Astrocyte (in vitro differentiated cells and primary cell): Measurements from ENCODE around the gene FER. TPM values are rescaled to one million over a fixed set of nuclear protein-coding genes. Genes with fewer than 3 reads are reported as not detected.

Experiments
- DNase-seq: peaks from one replicate; pipeline ENCODE4 v3.0.0-alpha.2; 2010; ENCODE audit warnings: low read depth
- FAIRE-seq: peaks from 2 replicates; lab custom pipeline; 2011; peaks lifted over from hg19 to GRCh38; lab: Jason Lieb, UNC
- H2AFZ ChIP-seq: 2 replicates; pipeline ENCODE4 v1.6.0; 2012; ENCODE audit warnings: low read depth, low read length, inconsistent platforms
- H3K27ac ChIP-seq: 2 replicates; pipeline ENCODE4 v1.5.1; 2011; ENCODE audit warnings: low read depth, low read length, inconsistent platforms
- H3K27me3 ChIP-seq: 2 replicates; pipeline ENCODE4 v1.6.0; 2011; ENCODE audit warnings: low read length, inconsistent platforms; ENCODE audit not compliant: insufficient read depth
- H3K36me3 ChIP-seq: 2 replicates; pipeline ENCODE4 v1.5.1; 2011; ENCODE audit warnings: low read length, inconsistent platforms; ENCODE audit not compliant: insufficient read depth
- H3K4me1 ChIP-seq: 2 replicates; pipeline ENCODE4 v1.5.1; 2011; ENCODE audit warnings: low read length, inconsistent platforms; ENCODE audit not compliant: insufficient read depth
- H3K4me2 ChIP-seq: 2 replicates; pipeline ENCODE4 v1.6.0; 2012; ENCODE audit warnings: low read length, inconsistent platforms
- H3K4me3 ChIP-seq: 2 replicates; pipeline ENCODE4 v1.5.1; 2011; ENCODE audit warnings: low read depth, mild to moderate bottlenecking, low read length, inconsistent platforms; ENCODE audit not compliant: insufficient read depth
- H3K79me2 ChIP-seq: 2 replicates; pipeline ENCODE4 v1.6.0; 2012; ENCODE audit warnings: mild to moderate bottlenecking, low read length, inconsistent platforms; ENCODE audit not compliant: insufficient read depth
- H3K9ac ChIP-seq: 2 replicates; pipeline ENCODE4 v1.6.0; 2012; ENCODE audit warnings: mild to moderate bottlenecking, low read length, inconsistent platforms
- H3K9me3 ChIP-seq: 2 replicates; pipeline ENCODE4 v1.5.1; 2012; ENCODE audit warnings: low read depth, mild to moderate bottlenecking, low read length, inconsistent platforms; ENCODE audit not compliant: insufficient read depth
- H4K20me1 ChIP-seq: 2 replicates; pipeline ENCODE4 v1.6.0; 2012; ENCODE audit warnings: low read length, inconsistent platforms; ENCODE audit not compliant: insufficient read depth
- H3K27ac Mint-ChIP-seq: one replicate; pipeline ENCODE4 v1.8.0; 2021; ENCODE audit warnings: mild to moderate bottlenecking, mixed read lengths; ENCODE audit not compliant: unreplicated experiment
- H3K27me3 Mint-ChIP-seq: one replicate; pipeline ENCODE4 v1.8.0; 2021; ENCODE audit warnings: low read depth, mixed read lengths; ENCODE audit not compliant: unreplicated experiment
- H3K36me3 Mint-ChIP-seq: one replicate; pipeline ENCODE4 v1.8.0; 2021; ENCODE audit warnings: low read depth, mixed read lengths; ENCODE audit not compliant: unreplicated experiment
- H3K4me1 Mint-ChIP-seq: one replicate; pipeline ENCODE4 v1.8.0; 2021; ENCODE audit warnings: low read depth, mixed read lengths; ENCODE audit not compliant: unreplicated experiment
- H3K4me3 Mint-ChIP-seq: one replicate; pipeline ENCODE4 v1.8.0; 2021; ENCODE audit warnings: mild to moderate bottlenecking, moderate library complexity, mixed read lengths; ENCODE audit not compliant: unreplicated experiment
- H3K9me3 Mint-ChIP-seq: one replicate; pipeline ENCODE4 v1.8.0; 2021; ENCODE audit warnings: mild to moderate bottlenecking, mixed read lengths; ENCODE audit not compliant: unreplicated experiment
- CTCF ChIP-seq: IDR thresholded peaks from 2 replicates; pipeline ENCODE4 v1.5.1; 2011; ENCODE audit warnings: low read depth, mild to moderate bottlenecking, inconsistent platforms, low read length, moderate library complexity; ENCODE audit not compliant: insufficient read depth
- EZH2 ChIP-seq: IDR thresholded peaks from 2 replicates; pipeline ENCODE4 v1.6.1; 2012; ENCODE audit warnings: mild to moderate bottlenecking, low read length, inconsistent platforms; ENCODE audit not compliant: insufficient read depth
- total RNA-seq: library from RNA; stranded (reverse); gene quantifications from 2 replicates; pipeline ENCODE4 v1.2.1, GENCODE V29; 2021

Gene FER
- total RNA-seq, 1 donor from 2014 or later: 21.6 TPM

GRCh38 chr5:108867656-108868055 is 120.0 kb downstream of the FER start:
- no peak overlapping the region for H3K27ac Mint-ChIP-seq
- FAIRE-seq (no peak), DNase-seq (no peak)
- H2AFZ ChIP-seq: no peak overlapping the region
- H3K27ac ChIP-seq: no peak overlapping the region
- peaks cover 8% of the 10 kb centered on the region for H3K9me3 Mint-ChIP-seq
- H3K4me1 ChIP-seq: no peaks in the 10 kb centered on the region
- no peak overlapping the region for H3K9ac ChIP-seq
- H3K4me1 Mint-ChIP-seq: no peaks in the 10 kb centered on the region
- no peaks in the 10 kb centered on the region for H3K27me3 Mint-ChIP-seq
- no peak overlapping the region for H3K4me3 Mint-ChIP-seq
- H3K36me3 ChIP-seq: no peaks in the 10 kb centered on the region
- H3K4me3 ChIP-seq: no peak overlapping the region
- H3K36me3 Mint-ChIP-seq: peaks cover 9% of the 10 kb centered on the region
- H3K9me3 ChIP-seq: no peaks in the 10 kb centered on the region
- H3K4me2 ChIP-seq: no peak overlapping the region
- no peaks in the 10 kb centered on the region for H4K20me1 ChIP-seq
- no peaks in the 10 kb centered on the region for H3K27me3 ChIP-seq
- TF ChIP-seq CTCF: no peak
- no peak for TF ChIP-seq EZH2
- no peaks in the 10 kb centered on the region for H3K79me2 ChIP-seq

GRCh38 chr5:108869066-108869465 is 121.4 kb downstream of the FER start:
- Histone ChIP-seq H3K79me2 (no peaks in the 10 kb centered on the region), H2AFZ (no peak overlapping the region), H3K4me1 (no peaks in the 10 kb centered on the region), H3K27ac (no peak overlapping the region), H3K36me3 (no peaks in the 10 kb centered on the region), H3K9me3 (no peaks in the 10 kb centered on the region), H3K4me3 (no peak overlapping the region), H3K9ac (no peak overlapping the region), H4K20me1 (no peaks in the 10 kb centered on the region), H3K4me2 (no peak overlapping the region), H3K27me3 (no peaks in the 10 kb centered on the region)
- Mint-ChIP-seq H3K4me3 (no peak overlapping the region), H3K27me3 (no peaks in the 10 kb centered on the region), H3K9me3 (peaks cover 8% of the 10 kb centered on the region), H3K4me1 (no peaks in the 10 kb centered on the region), H3K36me3 (peaks cover 9% of the 10 kb centered on the region), H3K27ac (no peak overlapping the region)
- peak; percentile 5 for FAIRE-seq
- DNase-seq: no peak
- no peak for TF ChIP-seq CTCF
- no peak for TF ChIP-seq EZH2

- H3K27me3 Mint-ChIP-seq: no peaks in the 10 kb centered on the region
- H3K4me1 Mint-ChIP-seq: no peaks in the 10 kb centered on the region
- Histone ChIP-seq H3K4me2 (no peak overlapping the region), H3K27me3 (no peaks in the 10 kb centered on the region), H3K9me3 (no peaks in the 10 kb centered on the region), H3K27ac (no peak overlapping the region), H3K36me3 (no peaks in the 10 kb centered on the region), H3K79me2 (no peaks in the 10 kb centered on the region), H3K4me1 (no peaks in the 10 kb centered on the region), H4K20me1 (no peaks in the 10 kb centered on the region), H2AFZ (no peak overlapping the region), H3K4me3 (no peak overlapping the region), H3K9ac (no peak overlapping the region)
- no peak overlapping the region for H3K27ac Mint-ChIP-seq
- no peaks in the 10 kb centered on the region for H3K36me3 Mint-ChIP-seq
- FAIRE-seq (no peak), DNase-seq (no peak)
- no peak for TF ChIP-seq CTCF
- TF ChIP-seq EZH2: no peak
- peaks cover 2% of the 10 kb centered on the region for H3K9me3 Mint-ChIP-seq
- H3K4me3 Mint-ChIP-seq: no peak overlapping the region
These were observed 128.8 kb downstream of the FER start for GRCh38 chr5:108876451-108876850.
